ENCODE data around the gene MAL. TPM values are rescaled to one million over a fixed set of nuclear protein-coding genes. Genes with fewer than 3 reads are reported as not detected.

MAL gene
- 8.7 TPM for total RNA-seq
- long read RNA-seq, partial matches to known transcripts: 0 of 1 reads
- long read RNA-seq, other reads (novel, unspliced or antisense): 0 of 1 reads

DNA sequence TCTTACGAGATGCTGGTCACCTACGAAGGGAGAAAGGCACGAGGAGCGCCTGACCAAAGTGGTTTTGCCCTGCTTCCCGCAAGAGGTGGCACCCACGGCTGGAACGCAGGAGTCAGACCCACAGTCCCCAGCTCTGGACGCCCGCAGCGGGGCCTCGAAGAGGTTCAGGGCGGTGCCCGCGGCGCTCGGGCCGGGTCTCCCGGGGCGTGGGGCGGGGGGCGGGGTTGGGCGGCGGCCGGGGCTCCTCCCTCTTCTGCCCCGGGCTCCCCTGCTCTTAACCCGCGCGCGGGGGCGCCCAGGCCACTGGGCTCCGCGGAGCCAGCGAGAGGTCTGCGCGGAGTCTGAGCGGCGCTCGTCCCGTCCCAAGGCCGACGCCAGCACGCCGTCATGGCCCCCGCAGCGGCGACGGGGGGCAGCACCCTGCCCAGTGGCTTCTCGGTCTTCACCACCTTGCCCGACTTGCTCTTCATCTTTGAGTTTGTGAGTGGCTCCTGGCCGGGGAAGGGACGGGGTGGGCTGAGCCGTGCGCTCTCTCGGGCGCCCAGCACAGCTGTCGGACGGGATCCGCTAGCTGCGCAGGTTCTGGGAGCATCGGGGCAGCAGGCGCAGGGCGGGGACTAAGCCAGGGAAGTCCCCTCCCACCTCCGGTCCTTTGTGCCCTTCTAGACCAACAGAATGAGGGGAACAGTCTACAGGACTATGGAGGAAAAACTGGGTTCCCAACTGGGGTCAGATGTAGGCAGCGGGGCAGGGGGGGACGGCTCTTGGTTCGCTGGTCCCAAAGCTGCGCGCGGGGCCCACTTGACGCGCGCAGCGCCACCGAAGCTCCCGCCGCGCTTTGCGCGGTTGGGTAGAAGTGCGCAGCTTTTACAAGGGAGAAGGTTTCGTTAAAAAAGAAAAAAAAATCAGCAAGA lies at the start of gene MAL:
Gene MAL (plus strand): TSS at position 303 of the 914 bp plus-strand sequence. CDS start 85 bp downstream, at position 388.
- DNase-seq (ENCODE audit: missing footprints) (peak; percentile 44), ATAC-seq (peak; percentile 48)
- intact Hi-C loops (cut with DNase I): loop anchor here (2.0 kb wide), 1 partner anchor 27 kb away; no protein-coding TSS in a partner anchor

DNA sequence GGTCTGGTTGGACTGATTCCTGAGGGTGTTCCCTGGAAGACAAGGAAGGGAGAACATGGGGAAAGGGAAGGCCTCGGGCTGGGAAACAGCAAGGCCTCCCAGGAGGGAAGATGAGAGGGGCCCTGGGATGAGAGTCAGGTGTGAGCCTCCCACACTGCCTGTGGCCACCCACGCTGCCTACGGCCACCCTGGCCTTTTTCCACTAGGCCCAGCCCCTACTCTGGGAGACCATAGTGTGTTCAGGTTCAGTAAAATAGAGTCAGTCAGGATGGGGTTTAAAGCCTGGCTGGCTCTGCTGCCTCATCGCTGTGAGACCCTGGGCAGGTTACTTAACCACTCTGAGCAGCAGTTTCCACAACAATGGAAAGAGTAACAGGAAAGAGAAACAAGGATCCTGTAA lies 47.7 kb upstream of the MAL start:
- no peak for ATAC-seq
- no peak for DNase-seq (ENCODE audit: missing footprints)
- intact Hi-C loops (cut with DNase I): no loop called here

DNA sequence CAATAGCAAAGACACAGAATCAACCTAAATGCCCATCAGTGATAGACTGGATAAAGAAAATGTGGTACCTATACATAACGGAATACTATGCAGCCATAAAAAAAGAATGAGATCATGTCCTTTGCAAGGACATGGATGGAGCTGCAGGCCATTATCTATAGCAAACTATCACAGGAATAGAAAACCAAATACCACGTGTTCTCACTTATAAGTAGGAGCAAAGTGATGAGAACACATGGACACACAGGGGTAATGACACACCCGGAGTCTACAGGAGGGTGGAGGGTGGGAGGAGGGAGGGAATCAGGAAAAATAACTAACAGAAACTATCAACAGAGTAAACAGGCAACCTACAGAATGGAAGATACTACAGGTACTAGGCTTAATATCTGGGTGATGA lies 46.6 kb upstream of the MAL start:
- intact Hi-C loops (cut with DNase I): no loop called here
- DNase-seq (ENCODE audit: missing footprints) (no peak), ATAC-seq (no peak)

DNA sequence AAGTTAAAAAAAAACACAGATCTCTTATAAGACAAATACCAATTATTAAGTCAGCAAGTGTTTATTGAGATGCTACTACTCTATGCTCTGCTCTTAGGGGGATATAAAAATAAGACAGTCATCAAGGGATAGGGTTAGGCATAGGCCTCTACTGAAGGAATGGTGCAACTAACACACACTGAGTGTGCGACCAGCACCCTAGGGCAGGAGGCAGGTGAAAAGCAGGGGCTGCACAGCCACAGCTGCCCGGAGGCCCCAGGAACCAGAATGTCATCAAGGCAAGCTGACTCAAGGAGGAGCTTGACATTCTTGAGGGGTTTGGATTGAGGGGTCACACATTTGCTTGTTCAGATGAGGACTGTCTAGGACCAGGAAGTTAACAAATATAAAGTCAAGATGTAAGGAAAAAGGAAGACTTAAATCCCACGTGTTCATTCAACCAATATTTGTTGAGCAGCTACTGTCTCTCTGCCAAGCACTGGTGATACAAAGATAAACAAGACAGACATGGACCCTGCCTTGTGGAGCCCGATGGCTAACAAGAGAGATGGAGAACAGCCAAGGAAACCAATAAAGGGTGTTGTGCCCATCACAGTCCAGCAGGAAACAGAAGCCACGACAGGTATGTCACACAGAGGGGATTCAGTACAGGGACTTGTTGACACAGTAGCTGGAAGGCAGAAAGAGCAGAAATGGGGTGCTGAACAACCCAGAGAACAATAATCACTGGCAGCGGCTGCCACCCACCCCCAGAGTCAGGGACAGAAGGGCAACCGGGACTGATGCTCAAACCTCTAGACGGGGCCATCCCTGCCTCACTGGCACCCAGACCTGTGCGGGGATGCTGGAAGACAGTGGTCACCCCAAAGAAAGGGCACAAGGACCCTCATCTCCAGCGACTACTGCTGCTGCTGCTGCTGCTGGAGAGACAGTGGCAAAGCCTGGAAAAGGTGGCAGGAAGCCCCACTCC lies 45.8 kb upstream of the MAL start:
- intact Hi-C loops (cut with DNase I): no loop called here
- DNase-seq (ENCODE audit: missing footprints) (no peak), ATAC-seq (no peak)

DNA sequence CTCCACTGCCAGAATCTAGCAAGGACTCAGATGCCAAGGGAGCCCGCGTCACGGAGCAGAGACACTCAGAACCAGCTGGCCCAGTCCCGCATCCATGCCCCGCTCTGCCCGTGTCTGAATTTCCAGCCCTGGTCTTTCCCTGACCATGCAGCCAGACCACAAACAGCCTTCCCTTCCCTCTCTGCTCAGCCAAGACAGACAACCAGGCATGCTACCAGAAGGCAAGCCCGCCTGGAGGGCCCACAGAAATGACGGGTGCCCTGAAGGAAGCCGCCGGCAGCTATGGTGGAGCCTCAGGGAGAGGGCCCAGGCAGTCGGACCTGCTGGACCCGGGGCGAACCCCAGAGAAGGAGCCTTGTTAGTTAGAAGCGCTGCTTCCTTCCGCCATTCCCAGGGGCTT lies 45.1 kb upstream of the MAL start:
- DNase-seq (ENCODE audit: missing footprints) (no peak), ATAC-seq (no peak)
- intact Hi-C loops (cut with DNase I): no loop called here

DNA sequence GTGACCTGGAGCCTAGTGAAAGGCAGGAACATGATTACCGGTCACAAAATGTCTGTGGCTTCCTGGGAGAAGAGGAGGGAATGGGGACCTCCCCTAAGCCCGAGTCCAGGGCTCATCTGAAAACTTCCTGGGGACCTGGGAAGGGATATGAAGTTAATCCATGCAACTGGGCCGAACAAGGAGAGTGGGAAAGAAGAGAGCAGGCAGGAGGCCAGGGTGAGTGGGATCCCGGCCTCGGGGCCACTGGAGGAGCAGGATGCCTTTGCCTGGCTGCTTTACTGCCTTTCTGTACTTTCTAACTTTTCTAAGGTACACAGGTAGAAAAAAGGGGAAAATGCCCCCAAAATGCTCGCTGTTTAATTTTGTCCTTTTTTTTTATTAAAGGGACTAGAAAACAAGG lies 43.4 kb upstream of the MAL start:
- no peak for ATAC-seq
- no peak for DNase-seq (ENCODE audit: missing footprints)
- intact Hi-C loops (cut with DNase I): no loop called here

DNA sequence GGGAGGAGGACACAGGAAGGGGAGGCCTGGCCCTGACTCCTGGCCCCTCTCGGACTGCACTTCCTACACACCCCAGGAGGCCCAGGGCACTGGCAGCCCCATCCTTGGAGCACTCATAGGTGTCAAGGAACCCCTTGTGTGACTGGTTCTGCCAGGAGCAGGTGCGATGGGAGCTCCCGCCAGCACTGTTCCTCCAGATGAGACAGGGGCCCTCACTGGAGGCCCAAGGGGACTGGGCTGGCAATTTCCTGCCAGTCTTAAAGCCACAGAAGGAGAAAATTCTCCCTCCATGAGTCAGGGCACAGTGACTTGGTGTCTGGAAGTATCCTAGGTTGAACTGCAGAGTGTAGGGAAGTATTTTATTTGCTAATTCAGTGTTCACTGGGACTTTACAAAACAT lies 42.8 kb upstream of the MAL start:
- intact Hi-C loops (cut with DNase I): no loop called here
- no peak for ATAC-seq
- no peak for DNase-seq (ENCODE audit: missing footprints)

DNA sequence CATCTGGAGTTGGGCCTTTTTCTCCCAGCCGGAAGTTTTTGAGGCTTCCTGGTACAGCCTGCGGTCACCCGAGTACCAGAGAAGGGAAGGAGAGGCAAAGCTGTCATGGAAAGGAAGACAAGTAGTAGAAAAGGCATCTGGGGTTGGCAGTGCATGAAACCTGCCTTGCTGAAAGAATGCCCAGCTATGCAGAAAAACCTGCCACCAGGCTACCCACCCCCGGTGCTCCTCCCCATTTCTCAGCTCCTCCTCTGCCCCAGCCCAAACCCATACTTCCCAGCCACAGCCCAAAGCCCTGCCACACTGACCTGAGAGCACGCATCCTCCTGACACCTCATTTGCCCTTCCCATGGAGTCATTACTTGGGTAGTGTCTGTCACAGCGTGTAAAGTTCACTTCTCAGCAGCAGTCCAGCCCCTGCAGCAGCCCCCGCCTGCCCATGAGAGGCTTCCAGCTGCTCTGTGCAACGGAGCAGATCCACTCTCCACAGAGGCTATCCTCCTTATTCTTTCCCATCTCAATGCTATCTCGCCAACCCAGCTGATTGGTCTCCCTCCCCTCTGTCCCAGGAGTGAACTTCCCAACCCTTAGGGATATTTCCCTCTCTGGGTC lies 40.4 kb upstream of the MAL start:
- DNase-seq (ENCODE audit: missing footprints): no peak
- no peak for ATAC-seq
- intact Hi-C loops (cut with DNase I): no loop called here

DNA sequence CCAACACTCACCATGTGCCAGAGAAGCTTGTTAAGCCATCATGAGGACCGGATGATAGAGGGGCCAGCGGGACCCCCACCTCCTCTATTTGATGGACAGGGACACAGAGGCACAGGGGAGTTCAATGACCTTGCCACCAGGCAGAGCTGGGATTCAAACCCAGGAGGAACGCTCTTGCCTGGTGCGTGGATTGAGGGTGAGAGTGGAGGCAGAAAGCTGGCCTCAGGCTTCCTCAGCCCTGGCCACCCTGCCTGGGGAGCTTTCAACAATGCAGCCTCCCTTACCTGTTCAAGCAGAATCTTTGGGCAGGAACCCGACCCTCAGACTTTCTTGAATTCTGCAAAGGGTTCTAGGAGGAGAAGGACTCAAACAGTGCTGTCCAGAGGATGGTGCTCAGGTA lies 39.9 kb upstream of the MAL start:
- ATAC-seq: no peak
- DNase-seq (ENCODE audit: missing footprints): no peak
- intact Hi-C loops (cut with DNase I): no loop called here

DNA sequence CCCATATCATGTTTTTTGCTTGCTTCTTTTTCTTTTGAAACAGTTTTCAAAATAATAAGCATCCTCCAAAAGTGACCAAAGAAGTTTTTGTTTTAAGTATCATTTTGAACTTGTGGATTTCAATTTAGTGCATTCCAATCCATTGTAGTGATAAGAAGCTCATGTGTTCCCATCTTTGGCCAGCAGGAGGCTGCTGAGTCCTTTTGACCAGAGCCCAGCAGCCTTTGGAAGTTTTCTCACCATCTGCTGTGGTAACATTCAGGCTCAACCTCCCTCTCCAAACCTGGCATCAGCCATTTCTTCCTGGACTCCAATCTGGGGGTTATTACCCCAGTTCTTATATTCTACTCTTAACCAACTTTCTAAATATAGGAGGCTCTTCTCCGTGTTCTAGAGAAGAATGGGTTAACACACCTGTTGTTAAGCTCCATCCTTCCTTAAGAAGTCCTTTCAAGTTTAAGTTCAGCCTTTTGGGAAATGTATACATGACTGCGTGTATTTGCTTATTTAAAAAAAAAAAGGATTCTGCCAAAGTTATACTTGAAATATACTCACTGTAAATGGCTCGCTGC lies 39.0 kb upstream of the MAL start:
- ATAC-seq (peak; percentile 47), DNase-seq (ENCODE audit: missing footprints) (no peak)
- intact Hi-C loops (cut with DNase I): no loop called here

DNA sequence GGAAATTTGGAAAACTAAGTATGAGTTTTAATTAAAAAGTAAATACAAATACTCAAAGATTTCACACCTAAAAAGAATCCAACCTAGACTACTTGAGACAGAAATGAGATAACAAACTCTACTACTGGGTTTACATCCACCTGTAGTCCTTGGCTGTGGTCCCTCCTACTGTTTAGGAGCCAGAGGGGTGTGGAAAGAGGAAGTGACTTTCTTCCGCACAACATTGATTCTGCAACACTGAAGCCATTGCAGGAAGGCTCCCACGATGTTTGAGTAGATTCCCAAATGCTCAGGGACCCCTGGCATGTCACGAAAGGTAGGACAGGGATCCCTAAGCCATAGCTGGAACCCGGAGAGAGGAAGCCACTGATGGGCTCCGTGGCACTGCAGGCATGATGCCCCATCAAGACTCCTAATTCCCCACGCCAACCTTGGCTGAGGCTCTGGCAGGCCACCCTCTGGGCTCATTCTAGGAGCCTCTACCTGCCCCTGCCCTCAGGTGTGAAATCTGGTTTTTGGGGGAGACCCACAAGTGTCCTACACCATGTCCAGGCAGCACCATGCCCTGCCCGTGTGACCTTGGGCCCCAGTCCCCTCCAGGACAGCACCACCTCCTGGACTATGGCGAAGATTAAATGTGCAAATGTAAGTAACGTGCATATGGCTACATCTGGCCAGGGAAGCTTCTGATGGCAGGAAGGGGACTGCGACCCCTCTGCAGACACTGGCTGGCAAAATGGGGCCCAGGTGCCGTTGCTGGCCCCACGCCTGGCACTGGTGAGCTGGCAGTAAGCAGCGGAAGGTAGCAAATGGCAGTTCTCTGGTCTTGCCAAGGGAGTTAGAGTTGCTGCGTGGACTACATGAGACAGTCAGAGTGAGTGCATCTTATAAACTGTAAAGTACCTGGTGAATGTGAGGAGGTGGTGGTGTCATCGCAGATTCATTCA lies 38.2 kb upstream of the MAL start:
- intact Hi-C loops (cut with DNase I): no loop called here
- ATAC-seq (no peak), DNase-seq (ENCODE audit: missing footprints) (no peak)

DNA sequence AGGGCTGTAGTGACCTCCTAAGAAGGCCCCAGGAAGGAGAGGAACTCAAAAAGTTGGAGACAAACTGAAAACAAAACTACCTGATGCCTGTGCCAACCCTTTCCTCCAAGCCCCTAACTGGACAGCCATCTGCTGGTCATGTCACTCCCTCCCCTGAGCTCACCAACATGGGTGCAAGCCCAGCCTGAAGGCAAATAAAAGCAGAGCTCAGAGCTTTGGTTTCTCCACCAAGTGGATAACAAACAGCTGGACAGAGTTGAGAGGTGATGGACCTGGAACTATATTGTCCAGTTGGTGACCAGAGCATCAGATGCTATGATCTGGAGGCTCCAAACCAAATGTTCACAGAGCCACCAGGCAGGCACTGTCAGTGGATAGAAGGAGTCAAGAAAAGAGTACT lies 34.6 kb upstream of the MAL start:
- intact Hi-C loops (cut with DNase I): no loop called here
- ATAC-seq: no peak
- no peak for DNase-seq (ENCODE audit: missing footprints)

DNA sequence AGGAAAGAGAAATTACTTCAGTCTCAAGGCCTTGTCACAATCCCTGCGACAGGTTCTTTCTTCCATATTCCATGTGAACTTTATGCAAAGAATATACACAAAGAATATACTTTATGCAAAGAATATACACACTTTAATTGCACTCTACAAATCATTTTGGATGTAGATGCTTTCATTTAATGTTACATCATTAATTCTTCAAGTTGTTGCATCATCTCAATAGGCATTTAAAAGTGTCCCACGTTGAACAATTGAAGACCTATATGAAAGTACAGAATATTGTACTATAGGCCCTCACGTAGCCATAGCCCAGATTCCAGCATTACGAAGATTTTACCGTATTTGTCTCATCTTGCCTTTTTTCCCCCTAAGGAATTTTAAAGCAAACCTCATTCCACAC lies 33.1 kb upstream of the MAL start:
- ATAC-seq (no peak), DNase-seq (ENCODE audit: missing footprints) (no peak)
- intact Hi-C loops (cut with DNase I): no loop called here

DNA sequence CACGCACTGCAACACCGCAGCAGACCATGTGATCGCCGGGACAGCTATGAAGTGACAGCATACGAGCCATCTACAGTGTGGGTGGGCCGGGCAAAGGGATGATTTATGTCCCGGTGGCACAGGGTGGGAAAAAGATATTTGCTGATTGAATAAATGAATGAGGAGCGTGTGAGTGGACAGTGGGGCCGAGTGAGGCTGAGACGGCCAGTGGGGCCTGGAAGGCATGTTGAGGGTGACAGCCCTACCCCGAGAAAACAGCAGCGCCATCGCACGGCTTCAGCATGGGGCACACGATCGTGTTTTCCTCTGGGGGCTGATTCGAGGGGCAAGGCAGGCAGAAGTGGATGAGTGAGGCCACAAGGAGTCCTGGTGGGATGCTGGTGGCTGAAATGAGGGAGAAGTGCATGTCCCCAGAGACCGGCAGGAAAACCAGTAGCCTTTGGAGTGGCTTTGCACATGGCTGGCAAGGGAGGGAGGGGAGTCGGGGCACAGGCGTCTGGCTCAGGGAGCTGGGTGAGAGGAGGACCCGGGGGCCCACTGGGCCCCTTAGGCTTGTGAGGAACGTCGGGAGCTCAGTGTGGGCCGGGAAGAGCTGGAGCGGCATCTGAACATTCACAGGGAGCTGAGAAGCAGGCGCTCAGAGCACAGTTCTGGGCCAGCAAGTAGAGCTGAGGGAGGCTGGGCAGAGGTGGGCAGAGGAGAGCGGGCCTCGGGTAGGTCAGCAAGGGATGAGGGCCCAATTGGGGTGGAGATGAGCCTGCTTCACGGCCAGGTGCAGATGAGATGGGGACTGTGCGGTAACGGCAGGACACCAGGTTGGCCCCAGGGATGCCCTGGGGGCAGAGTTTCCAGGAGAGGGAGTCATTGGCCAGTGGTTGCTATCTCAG lies 32.1 kb upstream of the MAL start:
- DNase-seq (ENCODE audit: missing footprints) (no peak), ATAC-seq (no peak)
- intact Hi-C loops (cut with DNase I): no loop called here

DNA sequence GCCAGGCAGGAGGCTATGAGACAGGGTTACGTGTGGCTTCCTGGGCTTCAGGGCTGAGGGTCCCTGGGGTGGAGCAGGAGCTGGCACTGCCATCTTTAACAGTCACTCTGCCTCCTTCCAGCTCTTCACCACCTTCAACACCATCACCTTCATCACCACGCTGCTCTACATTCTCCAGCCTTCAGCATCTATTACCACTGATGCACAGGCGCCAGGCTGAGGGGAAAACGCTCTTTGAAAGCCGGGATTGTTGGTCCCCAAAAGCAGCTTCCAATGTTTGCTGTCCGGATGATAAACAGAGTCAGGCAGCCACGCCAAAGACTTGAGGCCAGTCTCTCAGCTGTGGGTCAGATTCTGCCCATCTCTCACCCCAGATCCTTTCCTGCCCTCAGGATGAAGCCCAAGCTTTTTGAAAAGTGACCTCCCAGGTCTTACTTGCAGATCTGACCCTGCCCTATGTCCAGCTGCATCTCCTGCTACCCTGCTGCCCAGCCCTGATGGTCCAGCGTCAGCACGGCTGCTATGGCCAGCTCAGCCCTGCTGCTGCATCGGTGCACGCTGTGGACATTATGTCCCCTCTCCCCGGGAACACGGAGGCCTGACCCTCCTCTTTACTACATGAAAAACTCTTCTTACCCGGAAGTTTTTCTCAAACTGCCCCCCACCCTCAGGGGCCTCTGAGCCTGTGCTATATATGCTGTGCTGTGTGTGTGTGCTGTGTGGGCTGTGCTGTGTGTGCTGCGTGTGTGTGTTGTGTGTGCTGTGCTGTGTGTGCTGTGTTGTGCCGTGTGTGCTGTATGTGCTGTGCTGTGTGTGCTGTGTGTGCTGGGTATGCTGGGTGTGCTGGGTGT lies 31.2 kb upstream of the MAL start:
- ATAC-seq (no peak), DNase-seq (ENCODE audit: missing footprints) (no peak)
- intact Hi-C loops (cut with DNase I): no loop called here

Data from Right ventricle myocardium inferior (tissue), 1 donor.